Calu3 (cell line): ENCODE results near the gene OR7G1. TPM values are rescaled to one million over a fixed set of nuclear protein-coding genes. Genes with fewer than 3 reads are reported as not detected.

Source experiments
- Bru-seq: library from RNA; stranded (reverse); fragments of 400-500 nt; gene quantifications from one replicate; lab custom pipeline; 2021; lab: Mats Ljungman, UMichigan
- BruChase-seq, 2 experiments: library from RNA; stranded (reverse); fragments of 400-500 nt; gene quantifications; one replicate each; lab custom pipeline; 2021; lab: Mats Ljungman, UMichigan
- BruUV-seq: library from RNA; stranded (reverse); fragments of 400-500 nt; replicated peaks from 2 replicates; lab custom pipeline; 2021; lab: Mats Ljungman, UMichigan
- CTCF ChIA-PET: fragments of 300-600 bp; sonication (Branson Sonifier 250); formaldehyde crosslinking; loops from one replicate; lab custom pipeline; 2022; ENCODE audit warnings: antibody characterized with exemption; lab: Charles Lee
- DNase-seq: peaks from one replicate; pipeline ENCODE4 v3.0.0; 2022
- H3K27ac Mint-ChIP-seq: one replicate; pipeline ENCODE4 v1.8.0; 2022; ENCODE audit warnings: mixed read lengths; ENCODE audit not compliant: unreplicated experiment
- H3K27me3 Mint-ChIP-seq: one replicate; pipeline ENCODE4 v1.8.0; 2022; ENCODE audit warnings: mixed read lengths; ENCODE audit not compliant: unreplicated experiment
- H3K36me3 Mint-ChIP-seq: one replicate; pipeline ENCODE4 v1.8.0; 2022; ENCODE audit warnings: mild to moderate bottlenecking, moderate library complexity, mixed read lengths; ENCODE audit not compliant: insufficient read depth, unreplicated experiment
- H3K4me1 Mint-ChIP-seq: one replicate; pipeline ENCODE4 v1.8.0; 2022; ENCODE audit warnings: mild to moderate bottlenecking, low read depth, mixed read lengths; ENCODE audit not compliant: unreplicated experiment
- H3K4me3 Mint-ChIP-seq: one replicate; pipeline ENCODE4 v1.8.0; 2022; ENCODE audit warnings: mild to moderate bottlenecking, low read depth, moderate library complexity, mixed read lengths; ENCODE audit not compliant: unreplicated experiment
- H3K9me3 Mint-ChIP-seq: one replicate; pipeline ENCODE4 v1.8.0; 2022; ENCODE audit warnings: low read depth, mixed read lengths; ENCODE audit not compliant: unreplicated experiment
- CTCF ChIP-seq: fragments of 200-600 bp; IDR thresholded peaks from one replicate; pipeline ENCODE4 v1.8.0; 2022; ENCODE audit warnings: antibody characterized with exemption; ENCODE audit not compliant: unreplicated experiment
- intact Hi-C: fragments of 100-400 bp; cut with micrococcal nuclease; formaldehyde crosslinking; loops from one replicate; pipeline ENCODE4 v1.10.0; 2022; ENCODE audit not compliant: unreplicated experiment
- long read RNA-seq: library from polyadenylated mRNA; stranded (forward); transcript quantifications from one replicate; pipeline ENCODE4 v2.0.0, GENCODE V29; 2022
- total RNA-seq: library from RNA; stranded (reverse); gene quantifications from 2 replicates; pipeline ENCODE4 v1.2.3, GENCODE V29; 2022

The OR7G1 gene
- total RNA-seq (not detected in 2 replicates), Bru-seq, nascent RNA (not detected), BruChase-seq, experiment 1, labeled RNA remaining after a 6-hour chase (not detected), BruChase-seq, experiment 2, labeled RNA remaining after a 2-hour chase (not detected)
- long read RNA-seq = 0 reads

GRCh38 chr19:9115307-9115813, at the start of gene OR7G1:
Gene OR7G1 (minus strand): TSS chr19:9115763. CDS start chr19:9115763, 0 bp downstream.
- CTCF ChIA-PET = no interaction called here
- peaks cover 4% of the 10 kb centered on the region for H3K9me3 Mint-ChIP-seq
- no peak for DNase-seq
- H3K36me3 Mint-ChIP-seq = no peaks in the 10 kb centered on the region
- TF ChIP-seq CTCF = no peak
- no peaks in the 10 kb centered on the region for H3K27me3 Mint-ChIP-seq
- no peak within 1 kb of the TSS for H3K27ac Mint-ChIP-seq
- intact Hi-C loops = no loop called here
- no TSS peak for BruUV-seq
- no peak within 1 kb of the TSS for H3K4me3 Mint-ChIP-seq
- H3K4me1 Mint-ChIP-seq = no peaks in the 10 kb centered on the region

- CTCF ChIA-PET = no interaction called here
- BruUV-seq = no TSS peak
- intact Hi-C loops = no loop called here
- no peak for DNase-seq
- H3K36me3 Mint-ChIP-seq = peaks cover 53% of the 10 kb centered on the region
- peaks cover 7% of the 10 kb centered on the region for H3K9me3 Mint-ChIP-seq
- H3K27me3 Mint-ChIP-seq = no peaks in the 10 kb centered on the region
- H3K4me1 Mint-ChIP-seq = no peaks in the 10 kb centered on the region
- no peak for TF ChIP-seq CTCF
- H3K4me3 Mint-ChIP-seq = no peak overlapping the region
- no peak overlapping the region for H3K27ac Mint-ChIP-seq
Observed at GRCh38 chr19:9165261-9165660, 49.7 kb upstream of the OR7G1 start.

- Mint-ChIP-seq H3K36me3 (peaks cover 82% of the 10 kb centered on the region), H3K9me3 (peaks cover 5% of the 10 kb centered on the region), H3K4me3 (no peak overlapping the region), H3K4me1 (no peaks in the 10 kb centered on the region), H3K27ac (no peak overlapping the region), H3K27me3 (no peaks in the 10 kb centered on the region)
- intact Hi-C loops = no loop called here
- no TSS peak for BruUV-seq
- CTCF ChIA-PET = interaction anchor here (0.6 kb wide), 1 partner anchor 801 kb away, joined by 3 read pairs; no protein-coding TSS in a partner anchor
- no peak for TF ChIP-seq CTCF
- DNase-seq = no peak
Observed at GRCh38 chr19:9161427-9161826, 45.9 kb upstream of the OR7G1 start.

- no peak for TF ChIP-seq CTCF
- peaks cover 10% of the 10 kb centered on the region for H3K9me3 Mint-ChIP-seq
- no peaks in the 10 kb centered on the region for H3K27me3 Mint-ChIP-seq
Observed at GRCh38 chr19:9159891-9160290, 44.3 kb upstream of the OR7G1 start.

More at GRCh38 chr19:9159891-9160290, 44.3 kb upstream of the OR7G1 start:
- intact Hi-C loops = no loop called here
- Mint-ChIP-seq H3K36me3 (peaks cover 83% of the 10 kb centered on the region), H3K4me3 (no peak overlapping the region), H3K27ac (peak overlapping the region; percentile 42), H3K4me1 (no peaks in the 10 kb centered on the region)
- CTCF ChIA-PET = no interaction called here
- no peak for DNase-seq
- BruUV-seq = no TSS peak
